AML-193 (cell line): ENCODE measurements around the gene GPC3.
A peak's percentile ranks its signal among the peaks of the same experiment; 100 is the strongest.

Experiments
- DNase-seq, 2 experiments: peaks; one replicate each; lab custom pipeline; 2025; lab: John Stamatoyannopoulos, UW

Gene GPC3

GRCh38 chrX:133840415-133840814 lies 145.0 kb downstream of the GPC3 start:
- no peak for DNase-seq

GRCh38 chrX:133838761-133839676 lies 146.4 kb downstream of the GPC3 start:
- peak in 1 of 2 experiments; percentile 0 for DNase-seq

- DNase-seq, result no peak
Observed at GRCh38 chrX:133837091-133837490, 148.3 kb downstream of the GPC3 start.

GRCh38 chrX:133836561-133836960 lies 148.8 kb downstream of the GPC3 start:
- no peak for DNase-seq

- DNase-seq, result no peak
Observed at GRCh38 chrX:133834771-133835170, 150.6 kb downstream of the GPC3 start.

- DNase-seq, result no peak
Observed at GRCh38 chrX:133819546-133819945, 165.8 kb downstream of the GPC3 start.

- no peak for DNase-seq
Observed at GRCh38 chrX:133818019-133818418, 167.4 kb downstream of the GPC3 start.

- no peak for DNase-seq
Observed at GRCh38 chrX:133815496-133815895, 169.9 kb downstream of the GPC3 start.

- no peak for DNase-seq
Observed at GRCh38 chrX:133813971-133814370, 171.4 kb downstream of the GPC3 start.

- DNase-seq, result no peak
Observed at GRCh38 chrX:133812402-133812801, 173.0 kb downstream of the GPC3 start.

- DNase-seq, result no peak
Observed at GRCh38 chrX:133810925-133811324, 174.5 kb downstream of the GPC3 start.

GRCh38 chrX:133804072-133804471 lies 181.3 kb downstream of the GPC3 start:
- DNase-seq, result no peak

- no peak for DNase-seq
Observed at GRCh38 chrX:133796282-133796681, 189.1 kb downstream of the GPC3 start.

- DNase-seq, result no peak
Observed at GRCh38 chrX:133794126-133794525, 191.3 kb downstream of the GPC3 start.

GRCh38 chrX:133793626-133794025 lies 191.8 kb downstream of the GPC3 start:
- no peak for DNase-seq

GRCh38 chrX:133792198-133792953 lies 193.0 kb downstream of the GPC3 start:
- DNase-seq, result peak; percentile 17 to 44

GRCh38 chrX:133789829-133790228 lies 195.6 kb downstream of the GPC3 start:
- DNase-seq, result no peak

- DNase-seq, result no peak
Observed at GRCh38 chrX:133786382-133786781, 199.0 kb downstream of the GPC3 start.

- no peak for DNase-seq
Observed at GRCh38 chrX:133783274-133783673, 202.1 kb downstream of the GPC3 start.

- DNase-seq, result no peak
Observed at GRCh38 chrX:133781174-133781573, 204.2 kb downstream of the GPC3 start.

- DNase-seq, result no peak
Observed at GRCh38 chrX:133776072-133776471, 209.3 kb downstream of the GPC3 start.

GRCh38 chrX:133774807-133775206 lies 210.6 kb downstream of the GPC3 start:
- DNase-seq, result no peak

- no peak for DNase-seq
Observed at GRCh38 chrX:133771086-133771646, 214.2 kb downstream of the GPC3 start.
